ENCODE measurements around the gene MUSTN1. TPM values are rescaled to one million over a fixed set of nuclear protein-coding genes. Genes with fewer than 3 reads are reported as not detected.
A peak's percentile ranks its signal among the peaks of the same experiment; 100 is the strongest.

The MUSTN1 gene
- total RNA-seq, 6 donors from 2014 or later, result 1.2 to 62.9 (median 6.5) TPM

DNA sequence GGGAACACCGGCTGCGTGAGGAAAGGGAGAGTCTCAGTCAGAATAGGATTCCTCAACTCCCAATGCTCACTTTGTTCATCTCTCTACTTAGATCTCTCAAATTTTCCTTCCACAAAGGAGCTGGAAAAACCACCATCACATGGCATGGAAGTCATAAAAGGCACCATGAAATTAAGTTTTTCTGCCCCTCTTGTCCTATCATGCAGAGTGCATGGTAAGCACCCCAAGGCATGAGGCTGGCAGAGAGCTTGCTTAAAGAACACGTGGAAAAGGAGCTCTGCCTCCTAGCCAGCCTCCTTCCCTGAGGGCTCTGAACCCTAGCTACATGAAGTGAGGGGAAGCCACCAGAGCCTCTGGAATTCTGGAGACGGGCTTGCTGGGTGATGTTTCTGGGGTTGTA, 44.8 kb upstream of the MUSTN1 start:
- Histone ChIP-seq H3K27me3 (no peaks in the 10 kb centered on the region), H3K4me3 (no peak overlapping the region), H3K27ac (no peak overlapping the region), H3K4me1 (peaks cover 0 to 23% (median 10%) of the 10 kb centered on the region in 4 donors), H3K9me3 (no peaks in the 10 kb centered on the region), H3K36me3 (no peaks in the 10 kb centered on the region)
- DNase-seq, result no peak
- WGBS, 2 donors, result 94 to 99% methylated on average over 4 of the region's 4 CpGs
- no peak for ATAC-seq (ENCODE audit: low FRiP score in 2 of 2)
- TF ChIP-seq POLR2AphosphoS5 (IDR thresholded peaks at IDR 0.05) (no peak), POLR2A (IDR thresholded peaks at IDR 0.05) (no peak), EP300 (IDR thresholded peaks at IDR 0.05) (no peak)
- TF ChIP-seq, protein P1, sequence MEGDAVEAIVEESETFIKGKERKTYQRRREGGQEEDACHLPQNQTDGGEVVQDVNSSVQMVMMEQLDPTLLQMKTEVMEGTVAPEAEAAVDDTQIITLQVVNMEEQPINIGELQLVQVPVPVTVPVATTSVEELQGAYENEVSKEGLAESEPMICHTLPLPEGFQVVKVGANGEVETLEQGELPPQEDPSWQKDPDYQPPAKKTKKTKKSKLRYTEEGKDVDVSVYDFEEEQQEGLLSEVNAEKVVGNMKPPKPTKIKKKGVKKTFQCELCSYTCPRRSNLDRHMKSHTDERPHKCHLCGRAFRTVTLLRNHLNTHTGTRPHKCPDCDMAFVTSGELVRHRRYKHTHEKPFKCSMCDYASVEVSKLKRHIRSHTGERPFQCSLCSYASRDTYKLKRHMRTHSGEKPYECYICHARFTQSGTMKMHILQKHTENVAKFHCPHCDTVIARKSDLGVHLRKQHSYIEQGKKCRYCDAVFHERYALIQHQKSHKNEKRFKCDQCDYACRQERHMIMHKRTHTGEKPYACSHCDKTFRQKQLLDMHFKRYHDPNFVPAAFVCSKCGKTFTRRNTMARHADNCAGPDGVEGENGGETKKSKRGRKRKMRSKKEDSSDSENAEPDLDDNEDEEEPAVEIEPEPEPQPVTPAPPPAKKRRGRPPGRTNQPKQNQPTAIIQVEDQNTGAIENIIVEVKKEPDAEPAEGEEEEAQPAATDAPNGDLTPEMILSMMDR (IDR thresholded peaks at IDR 0.05), result no peak

DNA sequence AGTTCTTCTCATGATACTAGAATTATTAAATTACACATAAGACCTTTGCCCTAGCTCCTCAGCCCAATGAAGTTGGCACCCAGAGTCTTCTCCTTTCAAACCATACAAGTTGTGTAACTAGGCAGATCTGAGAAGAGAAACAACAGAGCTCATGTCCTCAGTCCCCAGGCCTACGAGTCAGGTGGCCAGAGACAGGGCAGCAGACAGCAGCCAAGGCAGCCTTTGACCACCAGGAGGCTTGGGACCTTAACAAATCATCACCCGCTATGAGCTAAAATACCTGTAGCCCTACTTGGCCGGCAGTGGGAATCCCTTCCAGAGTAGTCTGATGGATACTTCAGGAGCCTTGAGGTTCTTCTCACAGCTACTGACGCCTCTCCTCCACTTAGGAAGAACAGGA, 44.3 kb upstream of the MUSTN1 start:
- WGBS, 2 donors, result 76 to 80% methylated on average over 4 of the region's 4 CpGs
- ATAC-seq (ENCODE audit: low FRiP score in 2 of 2) (no peak), DNase-seq (no peak)
- no peaks in the 10 kb centered on the region for H3K36me3 ChIP-seq
- H3K9me3 ChIP-seq, result no peaks in the 10 kb centered on the region
- TF ChIP-seq POLR2A (IDR thresholded peaks at IDR 0.05), result no peak
- TF ChIP-seq, protein P1 (IDR thresholded peaks at IDR 0.05), result peak in 1 of 6 experiments; percentile 14
- H3K27me3 ChIP-seq, result no peaks in the 10 kb centered on the region
- H3K27ac ChIP-seq, result no peak overlapping the region
- H3K4me3 ChIP-seq, result no peak overlapping the region
- peaks cover 0 to 28% (median 10%) of the 10 kb centered on the region in 4 donors for H3K4me1 ChIP-seq

DNA sequence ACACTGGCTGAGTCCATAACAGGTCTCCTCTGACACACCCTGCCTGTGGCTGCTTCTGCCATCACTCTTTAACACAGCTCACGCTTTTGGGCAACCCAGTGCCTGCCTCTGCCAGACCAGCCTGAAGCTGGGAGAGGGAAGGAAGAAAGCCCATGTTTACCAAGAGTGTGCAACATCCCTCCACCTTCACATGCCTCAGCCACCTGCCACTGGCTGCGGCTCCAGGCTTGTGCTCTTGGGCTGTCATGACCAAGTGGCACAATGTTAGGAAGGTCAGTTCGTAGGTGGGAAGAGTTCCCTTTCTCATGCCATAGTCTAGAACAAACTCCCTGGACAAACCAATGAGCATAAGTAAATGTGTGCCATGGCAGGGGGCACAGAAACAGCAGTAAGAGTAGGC, 42.3 kb upstream of the MUSTN1 start:
- ATAC-seq (ENCODE audit: low FRiP score in 2 of 2) (no peak), DNase-seq (no peak)
- TF ChIP-seq POLR2A (IDR thresholded peaks at IDR 0.05) (no peak), POLR2AphosphoS5 (IDR thresholded peaks at IDR 0.05) (no peak), EP300 (IDR thresholded peaks at IDR 0.05) (no peak)
- TF ChIP-seq, protein P1 (IDR thresholded peaks at IDR 0.05), result no peak
- H3K36me3 ChIP-seq, result no peaks in the 10 kb centered on the region
- WGBS, 2 donors, result 90 to 93% methylated on average over 2 to 3 of the region's 3 CpGs
- no peak overlapping the region for H3K27ac ChIP-seq
- peaks cover 0 to 38% (median 10%) of the 10 kb centered on the region in 4 donors for H3K4me1 ChIP-seq
- H3K27me3 ChIP-seq, result no peaks in the 10 kb centered on the region
- no peaks in the 10 kb centered on the region for H3K9me3 ChIP-seq
- no peak overlapping the region for H3K4me3 ChIP-seq

DNA sequence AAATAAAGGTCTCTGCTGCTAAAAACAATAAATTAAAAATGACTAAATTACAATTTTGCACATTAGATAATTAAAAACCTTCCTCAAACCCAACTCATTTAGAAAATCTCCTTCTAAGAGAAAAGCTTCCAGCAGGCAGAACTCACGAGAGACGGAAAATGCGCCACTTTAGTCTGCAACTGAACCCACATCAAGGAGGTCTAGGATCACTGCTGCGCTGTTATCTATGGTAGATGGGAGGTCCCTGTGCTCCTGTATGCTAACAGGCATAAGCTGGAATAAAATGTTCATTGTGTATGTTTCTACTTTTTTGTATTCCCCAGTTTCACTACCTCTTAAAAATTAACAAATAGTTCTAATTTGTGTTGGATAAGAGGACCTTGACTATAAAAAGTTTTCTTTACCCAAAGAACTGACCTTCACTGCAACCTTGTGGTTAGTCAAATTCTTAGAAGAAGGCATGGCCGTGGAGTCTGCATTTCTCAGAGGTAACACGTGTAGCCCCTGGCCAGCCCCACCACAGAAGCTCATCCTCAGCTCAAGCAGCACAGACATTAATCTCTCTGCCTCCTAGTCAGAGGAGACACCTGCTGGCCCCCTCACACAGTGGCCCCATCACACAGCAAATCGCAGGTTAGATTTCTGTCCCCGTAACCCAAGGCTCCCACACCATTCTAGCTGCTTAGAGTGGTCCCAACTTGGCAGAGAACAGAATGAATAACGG, 40.2 kb upstream of the MUSTN1 start:
- no peak overlapping the region for H3K4me3 ChIP-seq
- H3K27me3 ChIP-seq, result no peaks in the 10 kb centered on the region
- H3K36me3 ChIP-seq, result no peaks in the 10 kb centered on the region
- H3K27ac ChIP-seq, result no peak overlapping the region
- ATAC-seq (ENCODE audit: low FRiP score in 2 of 2), result no peak
- peaks cover 0 to 37% (median 7%) of the 10 kb centered on the region in 4 donors for H3K4me1 ChIP-seq
- WGBS, 2 donors, result 84 to 87% methylated on average over 9 of the region's 9 CpGs
- no peak for TF ChIP-seq POLR2A (IDR thresholded peaks at IDR 0.05)
- no peak for TF ChIP-seq EP300 (IDR thresholded peaks at IDR 0.05)
- no peak for TF ChIP-seq POLR2AphosphoS5 (IDR thresholded peaks at IDR 0.05)
- TF ChIP-seq, protein P1 (IDR thresholded peaks at IDR 0.05), result no peak
- H3K9me3 ChIP-seq, result no peaks in the 10 kb centered on the region
- peak in 1 of 2 donors; percentile 6 for DNase-seq

DNA sequence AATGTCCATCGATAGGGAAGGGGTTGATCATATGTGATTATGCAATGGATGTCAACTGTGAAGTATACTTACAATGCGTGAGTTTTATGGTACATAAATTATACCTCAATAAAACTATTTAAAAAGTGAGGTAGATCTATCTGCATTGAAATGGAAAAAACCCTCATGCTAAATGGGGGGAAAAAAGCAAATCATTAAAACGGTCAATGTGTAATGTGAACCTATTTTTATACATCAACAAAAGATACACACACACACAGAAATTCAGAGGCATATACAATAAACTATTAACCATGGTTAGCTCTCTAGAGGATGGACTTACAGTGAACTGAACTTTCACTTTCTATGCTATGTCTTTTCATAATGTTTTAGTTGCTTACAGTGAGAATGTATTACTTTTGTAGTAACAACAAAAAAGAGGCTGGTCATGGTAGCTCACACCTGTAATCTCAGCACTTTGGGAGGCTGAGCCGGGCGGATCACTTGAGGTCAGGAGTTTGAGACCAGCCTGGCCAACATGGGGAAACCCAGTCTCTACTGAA, 39.4 kb upstream of the MUSTN1 start:
- Histone ChIP-seq H3K36me3 (no peaks in the 10 kb centered on the region), H3K27me3 (no peaks in the 10 kb centered on the region), H3K27ac (no peak overlapping the region), H3K4me3 (no peak overlapping the region), H3K9me3 (no peaks in the 10 kb centered on the region), H3K4me1 (peaks cover 0 to 37% (median 7%) of the 10 kb centered on the region in 4 donors)
- WGBS, 2 donors, result 68 to 71% methylated on average over 5 of the region's 5 CpGs
- TF ChIP-seq EP300 (IDR thresholded peaks at IDR 0.05) (no peak), POLR2A (IDR thresholded peaks at IDR 0.05) (no peak), POLR2AphosphoS5 (IDR thresholded peaks at IDR 0.05) (no peak)
- TF ChIP-seq, protein P1 (IDR thresholded peaks at IDR 0.05), result no peak
- no peak for DNase-seq
- ATAC-seq (ENCODE audit: low FRiP score in 2 of 2), result no peak
